Mesenchymal stem cell (in vitro differentiated cells and primary cell): ENCODE measurements around the gene CBR1.

Source experiments
- DNase-seq: peaks from one replicate; pipeline ENCODE4 v3.0.0-alpha.2; 2013
- H2AFZ ChIP-seq: one replicate; pipeline ENCODE4 v1.6.1; 2013; ENCODE audit warnings: low read depth, mild to moderate bottlenecking, control low read depth, inconsistent platforms, low read length, moderate library complexity
- H2AK5ac ChIP-seq: 2 replicates; pipeline ENCODE4 v1.6.1; 2013; ENCODE audit warnings: low read length, moderate library complexity, mild to moderate bottlenecking, inconsistent platforms; ENCODE audit not compliant: severe bottlenecking
- H2BK120ac ChIP-seq: one replicate; pipeline ENCODE4 v1.6.1; 2013; ENCODE audit warnings: low read depth, mild to moderate bottlenecking, inconsistent platforms, low read length, moderate library complexity
- H2BK12ac ChIP-seq, 2 experiments: one replicate each; pipeline ENCODE4 v1.6.1; 2013; ENCODE audit warnings: inconsistent platforms in 2 of 2, low read length in 2 of 2, mild to moderate bottlenecking in 2 of 2, moderate library complexity in 2 of 2, control low read depth in 1 of 2
- H2BK15ac ChIP-seq: one replicate; pipeline ENCODE4 v1.6.1; 2013; ENCODE audit warnings: mild to moderate bottlenecking, low read depth, inconsistent platforms; ENCODE audit not compliant: poor library complexity, severe bottlenecking
- H2BK5ac ChIP-seq: 2 replicates; pipeline ENCODE4 v1.6.1; 2013; ENCODE audit warnings: low read depth, mild to moderate bottlenecking, low read length, control low read depth, inconsistent platforms; ENCODE audit not compliant: poor library complexity, severe bottlenecking
- H3K14ac ChIP-seq, 2 experiments: one replicate each; pipeline ENCODE4 v1.6.1; 2013; ENCODE audit warnings: inconsistent platforms in 2 of 2, low read length in 2 of 2, control low read depth in 1 of 2, mild to moderate bottlenecking in 1 of 2, moderate library complexity in 1 of 2
- H3K18ac ChIP-seq, 2 experiments: one replicate each; pipeline ENCODE4 v1.6.1; 2013; ENCODE audit warnings: inconsistent platforms in 2 of 2, low read length in 2 of 2, control low read depth in 1 of 2, low read depth in 1 of 2, mild to moderate bottlenecking in 1 of 2
- H3K23ac ChIP-seq, 2 experiments: one replicate each; pipeline ENCODE4 v1.6.1; 2013; ENCODE audit warnings: inconsistent platforms in 2 of 2, low read length in 2 of 2, mild to moderate bottlenecking in 2 of 2, moderate library complexity in 2 of 2, control low read depth in 1 of 2
- H3K27ac ChIP-seq: 2 replicates; pipeline ENCODE4 v1.5.1; 2013; ENCODE audit warnings: mild to moderate bottlenecking, moderate library complexity, low read length, control low read depth, inconsistent platforms; ENCODE audit not compliant: poor library complexity, severe bottlenecking
- H3K27me3 ChIP-seq, 2 experiments: 2 replicates each; pipeline versions ENCODE4 v1.6.1 to v1.7.0; 2013; ENCODE audit warnings: low read length in 2 of 2, mild to moderate bottlenecking in 2 of 2, moderate library complexity in 2 of 2, control low read depth in 1 of 2, inconsistent platforms in 1 of 2; ENCODE audit not compliant: control insufficient read depth in 1 of 2, insufficient read depth in 1 of 2
- H3K36me3 ChIP-seq, 2 experiments: 2 replicates each; pipeline versions ENCODE4 v1.6.1 to v1.7.0; 2013; ENCODE audit warnings: low read length in 2 of 2, control low read depth in 1 of 2, inconsistent platforms in 1 of 2, low read depth in 1 of 2, mild to moderate bottlenecking in 1 of 2; ENCODE audit not compliant: insufficient read depth in 2 of 2, control insufficient read depth in 1 of 2
- H3K4ac ChIP-seq, 2 experiments: one replicate each; pipeline ENCODE4 v1.6.1; 2013; ENCODE audit warnings: inconsistent platforms in 2 of 2, low read length in 2 of 2, mild to moderate bottlenecking in 2 of 2, moderate library complexity in 2 of 2, control low read depth in 1 of 2, low read depth in 1 of 2
- H3K4me1 ChIP-seq: 2 replicates; pipeline ENCODE4 v1.6.1; 2013; ENCODE audit warnings: low read depth, low read length, control low read depth; ENCODE audit not compliant: control insufficient read depth, insufficient read depth
- H3K4me2 ChIP-seq: 2 replicates; pipeline ENCODE4 v1.6.1; 2013; ENCODE audit warnings: low read length, mild to moderate bottlenecking, inconsistent platforms; ENCODE audit not compliant: poor library complexity, severe bottlenecking
- H3K4me3 ChIP-seq, 2 experiments: 2 replicates each; pipeline versions ENCODE4 v1.5.1 to v1.7.0; 2013; ENCODE audit warnings: low read length in 2 of 2, mild to moderate bottlenecking in 2 of 2, control low read depth in 1 of 2, low read depth in 1 of 2; ENCODE audit not compliant: insufficient read depth in 1 of 2
- H3K79me1 ChIP-seq: replicated peaks from 2 replicates; pipeline ENCODE4 v1.6.1; 2013; ENCODE audit warnings: mild to moderate bottlenecking, control low read depth, low read length, inconsistent platforms; ENCODE audit not compliant: poor library complexity, severe bottlenecking
- H3K9ac ChIP-seq: 2 replicates; pipeline ENCODE4 v1.7.0; 2013; ENCODE audit warnings: mild to moderate bottlenecking, low read length, moderate library complexity
- H3K9me3 ChIP-seq: 2 replicates; pipeline ENCODE4 v1.7.0; 2013; ENCODE audit warnings: mild to moderate bottlenecking, low read length; ENCODE audit not compliant: control insufficient read depth
- H4K8ac ChIP-seq: one replicate; pipeline ENCODE4 v1.6.1; 2013; ENCODE audit warnings: inconsistent platforms, mild to moderate bottlenecking, low read length, moderate library complexity
- H4K91ac ChIP-seq: one replicate; pipeline ENCODE4 v1.6.1; 2013; ENCODE audit warnings: mild to moderate bottlenecking, low read length, inconsistent platforms
- WGBS: methylation state at CpG from one replicate; pipeline ENCODE4 v1.1.7; 2013; ENCODE audit warnings: mixed read lengths; 5-methylcytosine and 5-hydroxymethylcytosine counted together

CBR1 gene

DNA sequence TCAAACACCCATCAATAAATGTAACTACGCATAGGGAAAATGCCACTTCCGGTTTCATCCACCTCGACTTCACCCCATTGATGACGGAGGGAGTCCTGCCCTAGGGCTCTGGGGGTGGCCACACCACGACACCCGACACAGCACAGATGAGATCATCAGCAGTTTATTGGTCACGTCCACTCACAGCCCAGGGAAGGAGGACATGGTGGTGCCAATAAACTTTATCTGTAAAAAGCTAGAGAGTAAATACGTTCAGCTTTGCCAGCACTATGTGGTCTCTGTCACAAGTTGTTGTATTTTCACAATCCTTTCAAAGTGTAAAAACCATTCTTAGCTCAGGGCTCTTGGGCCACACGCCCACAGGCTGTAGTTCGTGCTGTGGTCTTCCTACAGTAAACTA, 25.8 kb upstream of the CBR1 start:
- H3K36me3 ChIP-seq: peaks cover 42 to 85% of the 10 kb centered on the region in 2 experiments
- H3K14ac ChIP-seq: no peak overlapping the region
- no peak overlapping the region for H3K9ac ChIP-seq

GRCh38 chr21:36045993-36046392, 23.8 kb upstream of the CBR1 start:
- H3K4me3 ChIP-seq: no peak overlapping the region
- H4K91ac ChIP-seq: no peak overlapping the region
- no peak overlapping the region for H2AFZ ChIP-seq
- no peak overlapping the region for H3K27ac ChIP-seq
- no peak overlapping the region for H3K18ac ChIP-seq
- no peak overlapping the region for H2AK5ac ChIP-seq
- H2BK12ac ChIP-seq: no peak overlapping the region
- H3K4ac ChIP-seq: no peak overlapping the region
- 97% methylated on average over 1 of the region's 1 CpG for WGBS
- H4K8ac ChIP-seq: no peak overlapping the region
- H2BK5ac ChIP-seq: no peak overlapping the region
- H2BK15ac ChIP-seq: no peak overlapping the region
- peaks cover 26% of the 10 kb centered on the region for H3K79me1 ChIP-seq
- H2BK120ac ChIP-seq: no peak overlapping the region
- no peak overlapping the region for H3K14ac ChIP-seq
- H3K4me1 ChIP-seq: no peaks in the 10 kb centered on the region
- H3K4me2 ChIP-seq: no peak overlapping the region
- H3K9me3 ChIP-seq: no peaks in the 10 kb centered on the region
- no peak overlapping the region for H3K23ac ChIP-seq
- peaks cover 44 to 89% of the 10 kb centered on the region in 2 experiments for H3K36me3 ChIP-seq
- DNase-seq: peak; percentile 21
- no peaks in the 10 kb centered on the region for H3K27me3 ChIP-seq
- H3K9ac ChIP-seq: no peak overlapping the region

More for the DNA sequence above, 25.8 kb upstream of the CBR1 start:
- WGBS: 97% methylated on average over 9 of the region's 10 CpGs
- Histone ChIP-seq H2AFZ (no peak overlapping the region), H3K4me3 (no peak overlapping the region), H3K79me1 (peaks cover 19% of the 10 kb centered on the region), H3K4me1 (no peaks in the 10 kb centered on the region), H4K8ac (no peak overlapping the region), H2BK5ac (no peak overlapping the region), H3K27ac (no peak overlapping the region), H2BK12ac (no peak overlapping the region), H3K9me3 (no peaks in the 10 kb centered on the region), H2BK120ac (no peak overlapping the region), H3K23ac (no peak overlapping the region), H3K18ac (no peak overlapping the region), H3K4me2 (no peak overlapping the region), H3K27me3 (no peaks in the 10 kb centered on the region), H2AK5ac (no peak overlapping the region), H3K4ac (no peak overlapping the region), H2BK15ac (no peak overlapping the region), H4K91ac (no peak overlapping the region)
- DNase-seq: no peak

- H3K9ac ChIP-seq: no peak overlapping the region
- no peak overlapping the region for H4K8ac ChIP-seq
- H2BK12ac ChIP-seq: no peak overlapping the region
- DNase-seq: no peak
- H3K27ac ChIP-seq: no peak overlapping the region
- WGBS: 88% methylated on average over 6 of the region's 7 CpGs
- no peak overlapping the region for H2BK5ac ChIP-seq
- no peak overlapping the region for H2BK15ac ChIP-seq
- H2AK5ac ChIP-seq: no peak overlapping the region
- no peaks in the 10 kb centered on the region for H3K4me1 ChIP-seq
- H3K4ac ChIP-seq: no peak overlapping the region
- no peak overlapping the region for H3K23ac ChIP-seq
- no peaks in the 10 kb centered on the region for H3K9me3 ChIP-seq
- no peak overlapping the region for H2AFZ ChIP-seq
- no peak overlapping the region for H3K4me3 ChIP-seq
- no peak overlapping the region for H2BK120ac ChIP-seq
- H3K14ac ChIP-seq: no peak overlapping the region
- peaks cover 25% of the 10 kb centered on the region for H3K79me1 ChIP-seq
- H3K27me3 ChIP-seq: no peaks in the 10 kb centered on the region
- H3K18ac ChIP-seq: no peak overlapping the region
- peaks cover 42 to 85% of the 10 kb centered on the region in 2 experiments for H3K36me3 ChIP-seq
- H3K4me2 ChIP-seq: no peak overlapping the region
- no peak overlapping the region for H4K91ac ChIP-seq
These were observed 22.7 kb upstream of the CBR1 start for GRCh38 chr21:36047139-36047538.

GRCh38 chr21:36048357-36048756, 21.5 kb upstream of the CBR1 start:
- no peaks in the 10 kb centered on the region for H3K27me3 ChIP-seq
- 96% methylated on average over 7 of the region's 7 CpGs for WGBS

More at GRCh38 chr21:36048357-36048756, 21.5 kb upstream of the CBR1 start:
- no peak overlapping the region for H3K4me3 ChIP-seq
- DNase-seq: no peak
- H3K4me1 ChIP-seq: no peaks in the 10 kb centered on the region
- H3K79me1 ChIP-seq: peaks cover 30% of the 10 kb centered on the region
- peaks cover 44 to 88% of the 10 kb centered on the region in 2 experiments for H3K36me3 ChIP-seq
- H2BK120ac ChIP-seq: no peak overlapping the region
- no peak overlapping the region for H2BK5ac ChIP-seq
- H3K23ac ChIP-seq: no peak overlapping the region
- no peak overlapping the region for H2AFZ ChIP-seq
- H3K9ac ChIP-seq: no peak overlapping the region
- no peak overlapping the region for H3K18ac ChIP-seq
- no peak overlapping the region for H3K14ac ChIP-seq
- no peaks in the 10 kb centered on the region for H3K9me3 ChIP-seq
- H4K8ac ChIP-seq: no peak overlapping the region
- H2AK5ac ChIP-seq: no peak overlapping the region
- no peak overlapping the region for H2BK12ac ChIP-seq
- no peak overlapping the region for H2BK15ac ChIP-seq
- no peak overlapping the region for H3K4me2 ChIP-seq
- H3K27ac ChIP-seq: no peak overlapping the region
- no peak overlapping the region for H3K4ac ChIP-seq
- H4K91ac ChIP-seq: no peak overlapping the region
